Parathyroid adenoma (tissue), 2 donors: ENCODE measurements around the gene TNRC6C.

Experiments
- H2AFZ ChIP-seq: fragments of 300-600 bp; sonication (generic); one replicate; pipeline ENCODE4 v1.7.0; 2017; ENCODE audit warnings: antibody characterized with exemption, mild to moderate bottlenecking
- H3K27ac ChIP-seq: fragments of 300-600 bp; sonication (generic); one replicate; pipeline ENCODE4 v1.7.0; 2017
- H3K27me3 ChIP-seq: fragments of 300-600 bp; sonication (generic); one replicate; pipeline ENCODE4 v1.7.0; 2017; ENCODE audit warnings: low read length; ENCODE audit not compliant: control insufficient read depth, insufficient read depth
- H3K36me3 ChIP-seq: fragments of 300-600 bp; sonication (generic); one replicate; pipeline ENCODE4 v1.7.0; 2017; ENCODE audit warnings: low read length; ENCODE audit not compliant: control insufficient read depth, insufficient read depth
- H3K4me1 ChIP-seq: fragments of 300-600 bp; sonication (generic); one replicate; pipeline ENCODE4 v1.7.0; 2017; ENCODE audit warnings: control low read depth
- H3K4me2 ChIP-seq: fragments of 300-600 bp; sonication (generic); one replicate; pipeline ENCODE4 v1.7.0; 2017; ENCODE audit warnings: low read length
- H3K4me3 ChIP-seq: fragments of 300-600 bp; sonication (generic); one replicate; pipeline ENCODE4 v1.7.0; 2017; ENCODE audit warnings: low read depth, low read length
- H3K79me2 ChIP-seq: fragments of 300-600 bp; sonication (generic); one replicate; pipeline ENCODE4 v1.7.0; 2017; ENCODE audit warnings: control low read depth
- H3K9ac ChIP-seq: fragments of 300-600 bp; sonication (generic); one replicate; pipeline ENCODE4 v1.7.0; 2017; ENCODE audit warnings: mild to moderate bottlenecking
- H3K9me3 ChIP-seq: fragments of 300-600 bp; sonication (generic); one replicate; pipeline ENCODE4 v1.7.0; 2017; ENCODE audit warnings: low read length; ENCODE audit not compliant: control insufficient read depth
- CTCF ChIP-seq: fragments of 300-600 bp; sonication (generic); IDR thresholded peaks from one replicate; pipeline ENCODE4 v1.7.0; 2017; ENCODE audit warnings: antibody characterized with exemption, mild to moderate bottlenecking
- donor health status: primary hyperparathyroidism.

TNRC6C gene

DNA sequence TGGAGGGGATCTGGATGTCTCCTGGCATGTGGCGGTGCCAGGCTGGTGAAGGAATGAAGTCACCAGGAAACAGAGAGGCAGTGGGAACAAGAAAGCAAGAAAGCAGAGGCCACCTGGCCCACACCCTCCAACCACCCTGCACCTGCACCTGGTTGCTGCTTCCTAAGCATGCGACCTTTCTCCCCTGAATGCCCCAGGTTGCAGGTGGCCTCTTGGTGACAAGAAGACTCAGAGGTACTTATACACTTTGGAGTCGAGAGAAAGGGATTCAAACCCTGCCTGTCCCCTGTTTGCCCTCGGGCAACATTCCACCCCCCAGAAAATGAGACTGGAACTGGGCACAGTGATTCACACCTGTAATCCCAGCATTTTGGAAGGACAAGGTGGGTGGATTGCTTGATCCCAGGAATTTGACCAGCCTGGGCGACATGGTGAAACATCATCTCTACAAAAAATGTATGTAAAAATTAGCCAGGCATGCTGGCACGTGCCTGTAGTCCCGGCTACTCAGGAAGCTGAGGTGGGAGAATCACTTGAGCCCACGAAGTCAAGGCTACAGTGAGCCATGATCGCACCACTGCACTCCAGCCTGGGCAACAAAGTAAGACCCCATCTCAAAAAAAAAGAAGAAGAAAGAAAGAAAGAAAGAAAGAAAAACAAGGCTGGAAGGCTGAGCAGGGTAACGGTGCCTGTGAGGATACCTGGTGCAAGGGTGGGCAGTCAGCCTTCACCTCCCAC lies 34.6 kb upstream of the TNRC6C start:
- H3K27me3 ChIP-seq: no peaks in the 10 kb centered on the region
- no peak overlapping the region for H3K9ac ChIP-seq
- H3K4me2 ChIP-seq: no peak overlapping the region
- no peaks in the 10 kb centered on the region for H3K36me3 ChIP-seq
- H2AFZ ChIP-seq: no peak overlapping the region
- H3K4me3 ChIP-seq: no peak overlapping the region
- H3K79me2 ChIP-seq: no peaks in the 10 kb centered on the region
- no peaks in the 10 kb centered on the region for H3K4me1 ChIP-seq
- TF ChIP-seq CTCF: no peak
- no peak overlapping the region for H3K27ac ChIP-seq
- no peaks in the 10 kb centered on the region for H3K9me3 ChIP-seq

DNA sequence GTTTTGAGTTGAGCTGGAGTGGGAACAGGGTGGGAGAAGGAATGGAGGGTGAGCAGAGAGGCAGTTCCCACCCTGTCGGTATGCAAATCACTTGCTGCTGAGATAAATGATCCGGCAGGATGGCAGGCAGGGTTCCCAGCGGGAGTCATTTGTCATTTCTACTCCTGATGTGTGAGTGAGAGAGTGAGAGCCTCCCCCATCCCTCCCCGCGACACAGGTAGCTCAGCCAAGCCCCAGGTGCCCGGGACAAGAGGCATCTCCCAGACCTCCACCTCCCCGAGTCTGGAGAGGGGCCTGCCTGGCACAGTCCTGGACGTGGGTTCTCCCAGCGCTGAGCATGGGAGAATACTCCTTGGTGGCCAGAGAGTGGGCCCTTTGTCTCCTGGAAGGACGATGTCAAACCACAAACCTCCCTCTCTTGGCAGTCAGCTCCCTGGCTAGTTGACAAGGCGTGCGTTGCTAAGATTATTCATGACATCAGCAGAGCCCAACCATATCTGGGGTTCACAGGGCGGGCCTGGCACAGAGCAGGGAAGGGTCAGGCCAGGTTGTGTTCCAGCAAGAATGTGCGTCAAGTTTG lies 33.7 kb upstream of the TNRC6C start:
- Histone ChIP-seq H2AFZ (no peak overlapping the region), H3K79me2 (no peaks in the 10 kb centered on the region), H3K4me1 (no peaks in the 10 kb centered on the region), H3K36me3 (no peaks in the 10 kb centered on the region), H3K4me2 (no peak overlapping the region), H3K9me3 (no peaks in the 10 kb centered on the region), H3K4me3 (no peak overlapping the region), H3K27me3 (no peaks in the 10 kb centered on the region), H3K9ac (no peak overlapping the region), H3K27ac (no peak overlapping the region)
- TF ChIP-seq CTCF: no peak

- Histone ChIP-seq H3K79me2 (no peaks in the 10 kb centered on the region), H3K4me2 (no peak overlapping the region), H3K9ac (no peak overlapping the region), H3K27me3 (no peaks in the 10 kb centered on the region), H2AFZ (no peak overlapping the region), H3K36me3 (no peaks in the 10 kb centered on the region), H3K4me3 (no peak overlapping the region), H3K27ac (no peak overlapping the region), H3K4me1 (no peaks in the 10 kb centered on the region), H3K9me3 (no peaks in the 10 kb centered on the region)
- TF ChIP-seq CTCF: no peak
These were observed 32.5 kb upstream of the TNRC6C start for GRCh38 chr17:77925831-77926543.

- H2AFZ ChIP-seq: no peak overlapping the region
- no peak for TF ChIP-seq CTCF
- no peaks in the 10 kb centered on the region for H3K9me3 ChIP-seq
- H3K9ac ChIP-seq: no peak overlapping the region
- H3K4me3 ChIP-seq: no peak overlapping the region
- no peaks in the 10 kb centered on the region for H3K4me1 ChIP-seq
- H3K27me3 ChIP-seq: no peaks in the 10 kb centered on the region
- H3K79me2 ChIP-seq: no peaks in the 10 kb centered on the region
- no peaks in the 10 kb centered on the region for H3K36me3 ChIP-seq
- H3K27ac ChIP-seq: no peak overlapping the region
- no peak overlapping the region for H3K4me2 ChIP-seq
These were observed 31.5 kb upstream of the TNRC6C start for GRCh38 chr17:77926981-77927380.
